SK-N-SH (cell line): ENCODE data around the gene FAM149B1. TPM values are rescaled to one million over a fixed set of nuclear protein-coding genes. Genes with fewer than 3 reads are reported as not detected.

Experiments
- CTCF ChIA-PET: fragments of 300-600, 350-600 bp; formaldehyde crosslinking; extraction: SDS; loops from one replicate; lab custom pipeline; 2021; lab: Yijun Ruan, JAX
- POLR2A ChIA-PET: fragments of 350-600 bp; sonication (Branson Sonifier 250); formaldehyde crosslinking; extraction: SDS; loops from one replicate; lab custom pipeline; 2020; ENCODE audit warnings: antibody characterized with exemption, inconsistent platforms; lab: Yijun Ruan, JAX
- DNase-seq: peaks from one replicate; pipeline ENCODE4 v3.0.0; 2012
- H2AFZ ChIP-seq: fragments of 200-600 bp; sonication (generic); 2 replicates; pipeline ENCODE4 v1.8.1; 2016; ENCODE audit warnings: antibody characterized with exemption, mild to moderate bottlenecking, low read depth
- H3F3A ChIP-seq: fragments of 200-600 bp; sonication (generic); replicated peaks from 2 replicates; pipeline ENCODE3; 2016; ENCODE audit warnings: antibody characterized with exemption, mild to moderate bottlenecking; ENCODE audit not compliant: insufficient read depth
- H3K27ac ChIP-seq, 2 experiments: fragments of 200-500 bp in 1 of 2; fragments of 200-600 bp in 1 of 2; sonication (Bioruptor generic) in 1 of 2; sonication (generic), shearing (Covaris generic) in 1 of 2; 2 replicates each; pipeline versions ENCODE4 v1.5.1 to v1.6.1; 2014 to 2016; ENCODE audit warnings: low read depth in 2 of 2, inconsistent platforms in 1 of 2, low read length in 1 of 2, mild to moderate bottlenecking in 1 of 2, mixed read lengths in 1 of 2
- H3K27me3 ChIP-seq: fragments of 200-600 bp; sonication (generic), shearing (Covaris generic); 2 replicates; pipeline ENCODE4 v1.6.1; 2016; ENCODE audit warnings: mixed run types; ENCODE audit not compliant: insufficient read depth
- H3K36me3 ChIP-seq, 2 experiments: fragments of 200-500 bp in 1 of 2; fragments of 200-600 bp in 1 of 2; sonication (Bioruptor generic) in 1 of 2; sonication (generic) in 1 of 2; replicated peaks in 1 of 2; 2 replicates each; pipeline versions ENCODE3 to v1.5.1; 2014 to 2016; ENCODE audit warnings: low read length in 1 of 2, mild to moderate bottlenecking in 1 of 2; ENCODE audit not compliant: insufficient read depth in 2 of 2, control insufficient read depth in 1 of 2
- H3K4me1 ChIP-seq, 2 experiments: fragments of 200-500 bp in 1 of 2; fragments of 200-600 bp in 1 of 2; sonication (Bioruptor generic) in 1 of 2; sonication (generic), shearing (Covaris generic) in 1 of 2; 2 replicates each; pipeline versions ENCODE4 v1.5.1 to v1.6.1; 2014 to 2016; ENCODE audit warnings: low read depth in 1 of 2, low read length in 1 of 2, mixed run types in 1 of 2; ENCODE audit not compliant: insufficient read depth in 2 of 2, control insufficient read depth in 1 of 2
- H3K4me2 ChIP-seq: fragments of 200-600 bp; sonication (generic), shearing (Covaris generic); 2 replicates; pipeline ENCODE4 v1.6.1; 2017; ENCODE audit warnings: mixed run types
- H3K4me3 ChIP-seq, 2 experiments: fragments of 200-500 bp in 1 of 2; fragments of 200-600 bp in 1 of 2; sonication (Bioruptor generic) in 1 of 2; sonication (generic), shearing (Covaris generic) in 1 of 2; 2 replicates each; pipeline versions ENCODE4 v1.5.1 to v1.8.1; 2014 to 2016; ENCODE audit warnings: low read depth in 2 of 2, inconsistent platforms in 1 of 2, low read length in 1 of 2, mild to moderate bottlenecking in 1 of 2, mixed read lengths in 1 of 2, moderate library complexity in 1 of 2
- H3K79me2 ChIP-seq: fragments of 200-600 bp; sonication (generic); 2 replicates; pipeline ENCODE4 v1.8.1; 2017; ENCODE audit warnings: mild to moderate bottlenecking; ENCODE audit not compliant: insufficient read depth
- H3K9ac ChIP-seq: fragments of 200-600 bp; sonication (generic); 2 replicates; pipeline ENCODE4 v1.6.1; 2017; ENCODE audit warnings: mixed run types
- H3K9me2 ChIP-seq: fragments of 200-600 bp; sonication (generic); 2 replicates; pipeline ENCODE4 v1.6.1; 2017; ENCODE audit warnings: mixed run types
- H3K9me3 ChIP-seq: fragments of 200-600 bp; sonication (generic); 2 replicates; pipeline ENCODE4 v1.6.1; 2017; ENCODE audit warnings: mixed run types, mild to moderate bottlenecking, moderate library complexity
- H4K20me1 ChIP-seq: fragments of 200-600 bp; sonication (generic); 2 replicates; pipeline ENCODE4 v1.6.1; 2017; ENCODE audit warnings: mild to moderate bottlenecking, mixed run types; ENCODE audit not compliant: insufficient read depth
- CHD2 ChIP-seq: fragments of 150-350 bp; IDR thresholded peaks from 2 replicates; pipeline ENCODE4 v1.6.1; 2018; ENCODE audit warnings: low read length; ENCODE audit not compliant: partially characterized antibody
- FOSL2 ChIP-seq: IDR thresholded peaks from 2 replicates; pipeline ENCODE4 v1.4.0; 2012; ENCODE audit warnings: low read depth, mild to moderate bottlenecking, moderate library complexity, borderline replicate concordance
- GATA2 ChIP-seq: sonication (generic); formaldehyde crosslinking; IDR thresholded peaks from 2 replicates; pipeline ENCODE4 v1.5.0; 2020; ENCODE audit warnings: mild to moderate bottlenecking, missing genetic modification reagents
- JUND ChIP-seq: IDR thresholded peaks from 2 replicates; pipeline ENCODE4 v1.4.0; 2012
- SIN3A ChIP-seq: IDR thresholded peaks from 2 replicates; pipeline ENCODE4 v1.6.1; 2012; ENCODE audit warnings: low read depth, mild to moderate bottlenecking, low read length, moderate library complexity, borderline replicate concordance
- SMC3 ChIP-seq: IDR thresholded peaks from 2 replicates; pipeline ENCODE4 v1.6.1; 2012; ENCODE audit warnings: low read depth, low read length, improper control_type of control experiment
- TCF12 ChIP-seq: IDR thresholded peaks from 2 replicates; pipeline ENCODE4 v1.4.0; 2012
- TEAD4 ChIP-seq: IDR thresholded peaks from 2 replicates; pipeline ENCODE4 v1.4.0; 2012; ENCODE audit warnings: mild to moderate bottlenecking, borderline replicate concordance; ENCODE audit not compliant: insufficient read depth
- YY1 ChIP-seq: IDR thresholded peaks from 2 replicates; pipeline ENCODE4 v1.4.0; 2012; ENCODE audit warnings: low read depth, mild to moderate bottlenecking
- WGBS: methylation state at CpG from one replicate; pipeline ENCODE4 v1.1.6; 2017; ENCODE audit warnings: low lambda C conversion rate; 5-methylcytosine and 5-hydroxymethylcytosine counted together
- polyA plus RNA-seq, 3 experiments: library from polyadenylated mRNA; depleted of rRNA; stranded (reverse); fragments of >200 nt; gene quantifications; 2 replicates each; pipeline ENCODE4 v1.2.3, GENCODE V29; 2012
- TF ChIP-seq, protein P1 (sequence below): IDR thresholded peaks from 2 replicates; pipeline ENCODE4 v1.4.0; 2012; ENCODE audit warnings: low read depth
- TF ChIP-seq, protein P2 (sequence below): IDR thresholded peaks from 2 replicates; pipeline ENCODE4 v1.4.0; 2012; ENCODE audit warnings: low read depth, borderline replicate concordance
- TF ChIP-seq, protein P3 (sequence below): IDR thresholded peaks from 2 replicates; pipeline ENCODE4; 2012

Gene FAM149B1
- polyA plus RNA-seq, 1 of the 3 experiments (the other 2 are of a cell fraction), result 28.2 TPM

DNA sequence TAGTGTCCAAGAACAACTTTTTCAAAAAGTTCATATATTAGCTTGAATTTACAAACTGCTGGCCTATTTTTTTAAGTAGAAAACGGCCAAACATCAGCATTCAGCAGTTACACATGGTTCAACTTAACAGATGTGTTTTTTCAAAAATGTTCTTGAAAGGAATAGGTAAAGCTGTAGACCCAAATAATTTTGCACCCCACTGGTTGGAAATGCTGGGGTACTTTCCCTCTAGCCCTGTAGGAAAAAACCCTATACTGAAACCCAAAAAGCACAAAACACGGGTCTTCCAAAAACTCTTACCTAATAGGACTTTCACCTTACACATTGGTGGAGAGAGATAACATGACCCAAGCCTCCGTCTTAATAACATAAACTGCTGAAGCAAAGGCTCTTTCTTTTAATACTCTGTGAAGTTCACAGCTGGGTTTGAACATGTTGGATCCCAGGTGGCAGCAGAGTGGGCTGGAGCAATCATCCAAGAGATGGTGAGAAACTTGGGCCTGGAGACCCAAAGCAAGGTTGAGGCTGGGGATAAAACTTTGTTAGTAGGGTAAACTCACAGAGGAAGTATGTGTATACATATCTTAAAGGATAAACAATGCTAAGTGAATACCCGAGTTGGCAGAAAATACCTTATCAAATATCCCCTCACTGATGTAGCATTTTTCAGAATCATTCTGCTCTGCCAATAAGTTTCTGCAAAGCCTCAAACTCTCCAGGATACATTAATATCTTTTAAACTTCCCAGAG, 79.8 kb downstream of the FAM149B1 start (continued):
- TF ChIP-seq TEAD4 (no peak), FOSL2 (no peak), SMC3 (no peak), SIN3A (no peak), GATA2 (CRISPR knock-in tag) (no peak), TCF12 (no peak)
- TF ChIP-seq, protein P1, sequence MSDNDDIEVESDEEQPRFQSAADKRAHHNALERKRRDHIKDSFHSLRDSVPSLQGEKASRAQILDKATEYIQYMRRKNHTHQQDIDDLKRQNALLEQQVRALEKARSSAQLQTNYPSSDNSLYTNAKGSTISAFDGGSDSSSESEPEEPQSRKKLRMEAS, result no peak

DNA sequence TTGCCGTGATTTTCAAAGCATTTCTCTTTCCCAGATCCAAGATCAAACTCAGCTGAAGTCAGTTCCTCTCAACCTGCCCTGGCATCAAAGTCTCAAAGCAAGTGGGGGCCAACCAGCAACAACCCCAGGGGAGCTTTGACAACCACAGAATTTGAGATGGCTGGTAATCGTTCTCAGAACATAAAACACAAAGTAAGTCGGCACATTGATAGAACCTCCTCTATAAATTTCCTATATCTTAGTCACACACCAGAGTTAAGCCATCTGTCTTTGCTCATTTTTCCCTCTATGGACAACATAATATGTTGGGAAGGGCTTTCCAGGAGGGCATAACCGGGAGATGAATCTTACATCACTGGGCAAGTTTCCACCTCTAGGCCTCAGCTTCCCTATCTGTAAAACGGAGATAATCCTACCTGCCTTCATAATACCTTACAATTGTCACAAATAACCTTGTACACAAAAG, 80.4 kb downstream of the FAM149B1 start:
- peak overlapping the region in 1 of 2 experiments; percentile 80; a peak in 3 of 4 replicates for H3K27ac ChIP-seq
- POLR2A ChIA-PET, result no interaction called here
- 51% methylated on average over 5 of the region's 5 CpGs for whole genome bisulfite sequencing

DNA sequence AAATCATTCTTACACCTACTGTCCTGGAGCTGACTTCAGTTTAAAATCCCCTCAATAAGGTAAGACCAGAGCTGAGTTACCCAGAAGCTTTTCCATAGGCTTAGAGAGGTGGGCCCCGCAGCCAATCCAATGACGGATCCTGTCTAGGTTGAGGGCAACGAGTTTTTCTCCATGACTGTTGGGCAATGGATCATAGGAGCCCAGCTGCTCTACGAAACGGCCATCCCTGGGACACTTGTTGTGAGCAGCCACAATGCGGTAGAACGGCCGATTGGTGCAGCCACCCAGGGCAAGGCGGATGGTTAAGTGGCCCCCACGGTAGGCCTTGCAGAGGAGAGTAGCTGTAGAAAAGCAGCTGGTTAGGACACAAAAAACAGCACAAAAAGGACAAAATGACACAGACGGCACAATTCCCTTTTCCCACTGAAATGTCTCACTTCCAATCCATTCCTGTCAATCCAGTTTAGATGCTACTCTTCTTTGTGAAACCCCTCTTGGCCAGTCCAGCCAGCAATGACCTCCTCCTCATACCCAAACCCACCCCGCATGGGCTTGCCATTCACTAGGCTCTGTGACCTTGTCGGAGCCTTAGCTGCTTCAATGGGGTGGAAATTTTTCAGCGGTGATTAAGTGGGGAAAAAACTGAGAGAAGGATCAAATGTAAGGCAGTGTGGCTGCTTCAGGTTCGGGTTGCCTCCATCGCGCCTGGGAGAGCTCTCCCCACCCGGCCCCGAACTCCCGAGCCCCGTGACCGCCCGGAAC, 83.9 kb downstream of the FAM149B1 start:
- POLR2A ChIA-PET, result interaction anchor here (1.2 to 1.7 kb wide), 3 partner anchors 9 to 396 kb away, joined by 3 to 5 read pairs (median 4); partner anchors contain the start of gene ANXA7
- Histone ChIP-seq H3K4me2 (peak overlapping the region; percentile 99), H3K9me3 (no peaks in the 10 kb centered on the region), H3K36me3 (peaks cover 20 to 23% of the 10 kb centered on the region in 2 experiments), H3K9ac (peak overlapping the region; percentile 99), H3F3A (peaks cover 19% of the 10 kb centered on the region), H3K27ac (peak overlapping the region; percentile 90 to 93), H2AFZ (peak overlapping the region; percentile 91), H4K20me1 (no peaks in the 10 kb centered on the region), H3K4me1 (peaks cover 15 to 23% of the 10 kb centered on the region in 2 experiments; a peak in 3 of 4 replicates), H3K27me3 (no peaks in the 10 kb centered on the region), H3K4me3 (peak overlapping the region; percentile 87 to 94), H3K79me2 (peaks cover 73% of the 10 kb centered on the region), H3K9me2 (no peaks in the 10 kb centered on the region)
- 8% methylated on average over 23 of the region's 23 CpGs for WGBS
- CTCF ChIA-PET, result interaction anchor here (0.6 to 2.8 kb wide), 5 partner anchors 12 to 453 kb away, joined by 3 to 17 read pairs (median 3); partner anchors contain the start of gene ANXA7
- TF ChIP-seq, protein P2, sequence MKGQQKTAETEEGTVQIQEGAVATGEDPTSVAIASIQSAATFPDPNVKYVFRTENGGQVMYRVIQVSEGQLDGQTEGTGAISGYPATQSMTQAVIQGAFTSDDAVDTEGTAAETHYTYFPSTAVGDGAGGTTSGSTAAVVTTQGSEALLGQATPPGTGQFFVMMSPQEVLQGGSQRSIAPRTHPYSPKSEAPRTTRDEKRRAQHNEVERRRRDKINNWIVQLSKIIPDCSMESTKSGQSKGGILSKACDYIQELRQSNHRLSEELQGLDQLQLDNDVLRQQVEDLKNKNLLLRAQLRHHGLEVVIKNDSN, result peak; percentile 0; the same call in 1 of the 2 replicates
- TF ChIP-seq YY1, result no peak
- peak; percentile 37 for DNase-seq

More for the DNA sequence above, 80.4 kb downstream of the FAM149B1 start:
- Histone ChIP-seq H3K79me2 (peaks cover 93% of the 10 kb centered on the region), H4K20me1 (0 out of 2 replicates have a peak, but pooled peaks cover 3% of the 10 kb centered on the region), H3K9ac (peak overlapping the region; percentile 83; the same call in 1 of the 2 replicates), H2AFZ (no peak overlapping the region; the same call in 1 of the 2 replicates), H3K4me1 (peaks cover 31% of the 10 kb centered on the region in 2 experiments; a peak in 3 of 4 replicates), H3K9me2 (no peaks in the 10 kb centered on the region), H3K4me3 (0 out of 4 replicates have a peak overlapping the region, but pooled peaks of 1 of the 2 experiments have one; percentile 75), H3F3A (peaks cover 19% of the 10 kb centered on the region), H3K9me3 (no peaks in the 10 kb centered on the region), H3K4me2 (peak overlapping the region; percentile 79; the same call in 1 of the 2 replicates), H3K27me3 (no peaks in the 10 kb centered on the region), H3K36me3 (peaks cover 33 to 42% of the 10 kb centered on the region in 2 experiments)
- CTCF ChIA-PET, result interaction anchor here (1.6 kb wide), 1 partner anchor 16 kb away, joined by 6 read pairs; no protein-coding TSS in a partner anchor
- DNase-seq, result no peak
- TF ChIP-seq TCF12, result peak; percentile 58
- TF ChIP-seq, protein P3, sequence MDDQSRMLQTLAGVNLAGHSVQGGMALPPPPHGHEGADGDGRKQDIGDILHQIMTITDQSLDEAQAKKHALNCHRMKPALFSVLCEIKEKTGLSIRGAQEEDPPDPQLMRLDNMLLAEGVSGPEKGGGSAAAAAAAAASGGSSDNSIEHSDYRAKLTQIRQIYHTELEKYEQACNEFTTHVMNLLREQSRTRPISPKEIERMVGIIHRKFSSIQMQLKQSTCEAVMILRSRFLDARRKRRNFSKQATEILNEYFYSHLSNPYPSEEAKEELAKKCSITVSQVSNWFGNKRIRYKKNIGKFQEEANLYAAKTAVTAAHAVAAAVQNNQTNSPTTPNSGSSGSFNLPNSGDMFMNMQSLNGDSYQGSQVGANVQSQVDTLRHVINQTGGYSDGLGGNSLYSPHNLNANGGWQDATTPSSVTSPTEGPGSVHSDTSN, result peak; percentile 37; the same call in 1 of the 2 replicates
- no peak for TF ChIP-seq CHD2
- TF ChIP-seq JUND, result peak; percentile 5; the same call in 1 of the 2 replicates
